C4-2B (cell line): ENCODE results near the gene KLHL26.

Experiments used
- CTCF ChIP-seq: fragments of 450-650 bp; conservative IDR thresholded peaks from 2 replicates; pipeline ENCODE4 v1.5.1; 2017; ENCODE audit warnings: mild to moderate bottlenecking
- ZFX ChIP-seq: fragments of 450-650 bp; IDR thresholded peaks from 2 replicates; pipeline ENCODE4 v1.6.1; 2017

- no peak for TF ChIP-seq CTCF
- no peak for TF ChIP-seq ZFX
These were observed 59.2 kb downstream of the KLHL26 start for GRCh38 chr19:18696023-18696422.
